Fibroblast of lung (primary cell): Measurements from ENCODE around the gene ME2. TPM values are rescaled to one million over a fixed set of nuclear protein-coding genes. Genes with fewer than 3 reads are reported as not detected.
"Not testable (repeated sequence)": the region's sequence is repeated elsewhere in the genome, so short reads cannot be mapped to it uniquely, and the experiment has no call there.

Source experiments
- DNase-seq, 2 donors: peaks; one replicate each; pipeline versions ENCODE4 v3.0.0 to v3.0.0-alpha.2; 2010; ENCODE audit warnings: low read depth in 2 of 2
- H2AFZ ChIP-seq: 2 replicates; pipeline ENCODE4 v1.5.1; 2012; ENCODE audit warnings: low read length, control low read depth, inconsistent platforms
- H3K27ac ChIP-seq: 2 replicates; pipeline ENCODE4 v1.5.1; 2011; ENCODE audit warnings: low read length, control low read depth; ENCODE audit not compliant: insufficient read depth
- H3K27me3 ChIP-seq: 2 replicates; pipeline ENCODE4 v1.5.1; 2011; ENCODE audit warnings: mild to moderate bottlenecking, low read length; ENCODE audit not compliant: control insufficient read depth, insufficient read depth
- H3K36me3 ChIP-seq: 2 replicates; pipeline ENCODE4 v1.5.1; 2011; ENCODE audit warnings: low read length; ENCODE audit not compliant: control insufficient read depth, insufficient read depth
- H3K4me1 ChIP-seq: 2 replicates; pipeline ENCODE4 v1.5.1; 2011; ENCODE audit warnings: low read length; ENCODE audit not compliant: control insufficient read depth, insufficient read depth; ENCODE audit errors: extremely low read depth
- H3K4me2 ChIP-seq: 2 replicates; pipeline ENCODE4 v1.5.1; 2011; ENCODE audit warnings: low read length, control low read depth; ENCODE audit not compliant: insufficient read depth; ENCODE audit errors: extremely low read depth
- H3K4me3 ChIP-seq, 4 experiments: fragments of 200-600 bp in 1 of 4; sonication (generic) in 1 of 4; replicated peaks in 1 of 4; 2 replicates each; pipeline ENCODE4 v1.5.1; 2011 to 2016; ENCODE audit warnings: low read length in 4 of 4, low read depth in 3 of 4, mild to moderate bottlenecking in 3 of 4, control low read depth in 2 of 4, inconsistent platforms in 1 of 4, mixed read lengths in 1 of 4; ENCODE audit not compliant: insufficient read depth in 1 of 4; ENCODE audit errors: control extremely low read depth in 1 of 4
- H3K79me2 ChIP-seq: 2 replicates; pipeline ENCODE4 v1.5.1; 2012; ENCODE audit warnings: mild to moderate bottlenecking, low read length, inconsistent platforms; ENCODE audit not compliant: control insufficient read depth, insufficient read depth
- H3K9ac ChIP-seq: 2 replicates; pipeline ENCODE4 v1.5.1; 2011; ENCODE audit warnings: mild to moderate bottlenecking, low read length, control low read depth; ENCODE audit not compliant: insufficient read depth
- H3K9me3 ChIP-seq: 2 replicates; pipeline ENCODE4 v1.5.1; 2012; ENCODE audit warnings: low read depth, low read length; ENCODE audit not compliant: control insufficient read depth, insufficient read depth
- H4K20me1 ChIP-seq: 2 replicates; pipeline ENCODE4 v1.5.1; 2011; ENCODE audit warnings: low read length; ENCODE audit not compliant: control insufficient read depth, insufficient read depth; ENCODE audit errors: extremely low read depth
- EZH2 ChIP-seq: IDR thresholded peaks from 2 replicates; pipeline ENCODE4 v1.5.1; 2012; ENCODE audit warnings: low read length, control low read depth, mild to moderate bottlenecking; ENCODE audit errors: missing control alignments
- polyA plus RNA-seq, 2 donors: library from polyadenylated mRNA; depleted of rRNA in 1 of 2; stranded (reverse) in 1 of 2; unstranded in 1 of 2; fragments of >200 nt; gene quantifications; 2 replicates each; pipeline ENCODE4 v1.2.1, GENCODE V29; 2011 to 2012; ENCODE audit warnings: missing spikeins in 1 of 2
- total RNA-seq: library from RNA; depleted of rRNA; stranded (reverse); fragments of >200 nt; gene quantifications from 2 replicates; pipeline ENCODE4 v1.2.1, GENCODE V29; 2014
- TF ChIP-seq, protein P1 (sequence below), 2 donors: IDR thresholded peaks in 1 of 2; conservative IDR thresholded peaks in 1 of 2; 1 replicate in 1 of 2; 2 replicates in 1 of 2; pipeline ENCODE4 v1.5.1; 2011 to 2012; ENCODE audit warnings: low read length in 2 of 2, control low read depth in 1 of 2, inconsistent platforms in 1 of 2, low read depth in 1 of 2, mild to moderate bottlenecking in 1 of 2

The ME2 gene
- total and polyA plus RNA-seq, 2 donors (not counting 1 experiment from before 2014, with no cell fraction given), result 40.5 to 57.0 TPM

DNA sequence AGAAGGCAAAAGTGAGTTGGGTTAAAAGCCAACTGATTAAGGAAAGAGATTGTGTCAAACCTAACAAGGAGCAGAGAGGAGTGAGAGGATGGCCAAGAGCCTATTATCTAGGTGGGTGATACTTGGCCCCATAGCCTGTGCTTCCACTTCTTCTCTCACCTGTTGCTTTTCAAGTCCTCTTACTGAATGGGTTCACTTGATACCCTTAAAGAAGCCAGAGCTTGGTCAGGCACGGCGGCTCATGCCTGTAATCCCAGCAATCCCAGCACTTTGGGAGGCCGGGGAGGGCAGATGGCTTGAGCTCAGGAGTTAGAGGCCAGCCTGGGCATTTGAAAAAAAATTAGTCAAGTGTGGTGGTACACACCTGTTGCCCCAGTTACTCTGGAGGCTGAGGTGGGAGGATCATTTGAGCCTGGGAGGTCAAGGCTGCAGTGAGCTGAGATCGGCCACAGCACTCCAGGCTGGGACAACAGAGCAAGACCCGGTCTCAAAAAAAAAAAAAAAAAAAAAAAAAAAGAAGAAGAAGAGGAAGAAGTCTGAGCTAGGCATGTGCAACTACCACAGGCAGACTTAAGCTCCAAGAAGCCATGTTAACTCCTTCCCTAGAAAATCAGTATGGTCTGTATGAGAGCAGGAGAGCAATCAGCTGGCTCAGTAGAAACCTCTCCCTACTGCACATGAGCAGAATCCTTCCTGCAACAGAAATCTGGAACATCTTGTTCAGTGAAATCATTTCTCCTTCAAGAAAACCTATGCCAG lies 28.4 kb upstream of the ME2 start:
- Histone ChIP-seq H3K4me3 (no peak overlapping the region), H3K79me2 (no peaks in the 10 kb centered on the region), H3K9ac (no peak overlapping the region), H2AFZ (no peak overlapping the region), H4K20me1 (no peaks in the 10 kb centered on the region), H3K4me2 (no peak overlapping the region), H3K4me1 (no peaks in the 10 kb centered on the region), H3K9me3 (no peaks in the 10 kb centered on the region), H3K27ac (no peak overlapping the region), H3K36me3 (no peaks in the 10 kb centered on the region), H3K27me3 (no peaks in the 10 kb centered on the region)
- no peak for TF ChIP-seq EZH2
- TF ChIP-seq, protein P1, sequence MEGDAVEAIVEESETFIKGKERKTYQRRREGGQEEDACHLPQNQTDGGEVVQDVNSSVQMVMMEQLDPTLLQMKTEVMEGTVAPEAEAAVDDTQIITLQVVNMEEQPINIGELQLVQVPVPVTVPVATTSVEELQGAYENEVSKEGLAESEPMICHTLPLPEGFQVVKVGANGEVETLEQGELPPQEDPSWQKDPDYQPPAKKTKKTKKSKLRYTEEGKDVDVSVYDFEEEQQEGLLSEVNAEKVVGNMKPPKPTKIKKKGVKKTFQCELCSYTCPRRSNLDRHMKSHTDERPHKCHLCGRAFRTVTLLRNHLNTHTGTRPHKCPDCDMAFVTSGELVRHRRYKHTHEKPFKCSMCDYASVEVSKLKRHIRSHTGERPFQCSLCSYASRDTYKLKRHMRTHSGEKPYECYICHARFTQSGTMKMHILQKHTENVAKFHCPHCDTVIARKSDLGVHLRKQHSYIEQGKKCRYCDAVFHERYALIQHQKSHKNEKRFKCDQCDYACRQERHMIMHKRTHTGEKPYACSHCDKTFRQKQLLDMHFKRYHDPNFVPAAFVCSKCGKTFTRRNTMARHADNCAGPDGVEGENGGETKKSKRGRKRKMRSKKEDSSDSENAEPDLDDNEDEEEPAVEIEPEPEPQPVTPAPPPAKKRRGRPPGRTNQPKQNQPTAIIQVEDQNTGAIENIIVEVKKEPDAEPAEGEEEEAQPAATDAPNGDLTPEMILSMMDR (conservative IDR thresholded peaks at IDR 0.05 in 1 of 2, IDR thresholded peaks at IDR 0.05 in 1 of 2; ENCODE audit: low read depth in 1 of 2, low read length in 2 of 2), result no peak
- no peak for DNase-seq

DNA sequence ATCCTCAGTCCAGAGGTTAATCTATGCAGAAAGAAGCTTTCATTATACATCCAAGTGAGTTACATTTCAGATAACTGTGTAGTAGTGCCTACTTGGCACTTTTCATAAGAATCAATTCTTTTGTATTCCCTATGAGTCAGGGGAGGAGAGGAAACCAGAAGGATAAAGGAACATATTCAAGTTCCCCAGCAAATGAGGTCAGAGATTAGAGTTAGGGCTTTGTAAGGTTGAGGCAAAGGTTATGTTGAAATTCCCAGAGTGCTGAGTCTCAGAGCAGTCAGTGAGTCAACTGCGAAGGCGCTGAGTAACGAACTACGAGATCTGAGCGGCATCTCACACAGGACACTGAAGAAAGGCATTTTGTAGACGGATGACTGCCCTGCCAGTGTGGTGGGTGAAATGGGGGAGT lies 25.1 kb upstream of the ME2 start:
- no peaks in the 10 kb centered on the region for H3K79me2 ChIP-seq
- peak; percentile 54 to 81 for DNase-seq
- no peaks in the 10 kb centered on the region for H4K20me1 ChIP-seq
- TF ChIP-seq EZH2, result no peak
- TF ChIP-seq, protein P1 (conservative IDR thresholded peaks at IDR 0.05 in 1 of 2, IDR thresholded peaks at IDR 0.05 in 1 of 2; ENCODE audit: low read depth in 1 of 2, low read length in 2 of 2), result no peak
- no peaks in the 10 kb centered on the region for H3K4me1 ChIP-seq
- no peak overlapping the region for H3K9ac ChIP-seq
- no peaks in the 10 kb centered on the region for H3K36me3 ChIP-seq
- no peak overlapping the region for H3K27ac ChIP-seq
- no peak overlapping the region for H3K4me3 ChIP-seq
- no peaks in the 10 kb centered on the region for H3K27me3 ChIP-seq
- H3K9me3 ChIP-seq, result no peaks in the 10 kb centered on the region
- no peak overlapping the region for H3K4me2 ChIP-seq
- no peak overlapping the region for H2AFZ ChIP-seq

GRCh38 chr18:50855976-50856757 lies 22.8 kb upstream of the ME2 start:
- Histone ChIP-seq H3K79me2 (no peaks in the 10 kb centered on the region), H3K36me3 (no peaks in the 10 kb centered on the region), H3K4me2 (no peak overlapping the region), H3K4me3 (no peak overlapping the region), H3K9me3 (no peaks in the 10 kb centered on the region), H3K4me1 (no peaks in the 10 kb centered on the region), H4K20me1 (no peaks in the 10 kb centered on the region), H3K9ac (no peak overlapping the region), H3K27me3 (no peaks in the 10 kb centered on the region), H3K27ac (no peak overlapping the region), H2AFZ (no peak overlapping the region)
- peak in 1 of 2 donors; percentile 7 for DNase-seq
- TF ChIP-seq, protein P1 (conservative IDR thresholded peaks at IDR 0.05 in 1 of 2, IDR thresholded peaks at IDR 0.05 in 1 of 2; ENCODE audit: low read depth in 1 of 2, low read length in 2 of 2), result no peak
- TF ChIP-seq EZH2, result no peak

DNA sequence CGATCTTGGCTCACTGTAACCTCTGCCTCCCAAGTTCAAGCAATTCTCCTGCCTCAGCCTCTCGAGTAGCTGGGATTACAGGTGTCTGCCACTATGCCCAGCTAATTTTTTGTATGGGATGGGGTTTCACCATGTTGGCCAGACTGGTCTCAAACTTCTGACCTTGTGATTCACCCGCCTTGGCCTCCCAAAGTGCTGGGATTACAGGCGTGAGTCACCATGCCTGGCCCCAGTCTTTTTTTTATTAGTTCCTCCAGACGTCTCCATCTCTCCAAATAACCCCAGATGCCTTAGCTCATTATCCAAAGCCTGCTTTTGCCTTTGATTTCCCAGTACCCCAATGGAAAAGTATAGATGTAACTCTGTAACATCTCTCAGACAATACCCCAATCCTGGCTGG lies 21.8 kb upstream of the ME2 start:
- peak in 1 of 2 donors; percentile 16 for DNase-seq
- not testable (repeated sequence) for H3K27me3 ChIP-seq, H3K9me3 ChIP-seq, H3K4me3 ChIP-seq, H4K20me1 ChIP-seq, H3K27ac ChIP-seq, H2AFZ ChIP-seq, H3K9ac ChIP-seq, H3K4me1 ChIP-seq, H3K36me3 ChIP-seq, H3K79me2 ChIP-seq, H3K4me2 ChIP-seq
